AG04449 (cell line): ENCODE results near the gene WNK4.
"Not testable (repeated sequence)": the region's sequence is repeated elsewhere in the genome, so short reads cannot be mapped to it uniquely, and the experiment has no call there.

Experiments used
- CTCF ChIA-PET: fragments of 350-600 bp; formaldehyde crosslinking; extraction: SDS; loops from one replicate; lab custom pipeline; 2021; ENCODE audit warnings: antibody characterized with exemption; lab: Yijun Ruan, JAX
- POLR2A ChIA-PET: fragments of 400-600, 350-600 bp; formaldehyde crosslinking; extraction: SDS; loops from one replicate; lab custom pipeline; 2020; ENCODE audit warnings: antibody characterized with exemption, inconsistent platforms; lab: Yijun Ruan, JAX
- DNase-seq: peaks from one replicate; pipeline ENCODE4 v3.0.0-alpha.2; 2010; ENCODE audit warnings: low read depth, low spot score
- H3K4me3 ChIP-seq: 2 replicates; pipeline ENCODE4 v1.5.1; 2011; ENCODE audit warnings: low read depth, mild to moderate bottlenecking, control low read depth, low read length
- TF ChIP-seq, protein P1 (sequence below): IDR thresholded peaks from one replicate; pipeline ENCODE4 v1.5.1; 2011; ENCODE audit warnings: mild to moderate bottlenecking, moderate library complexity, low read length, control low read depth, inconsistent platforms; ENCODE audit not compliant: insufficient read depth; ENCODE audit errors: missing control alignments

WNK4 gene

DNA sequence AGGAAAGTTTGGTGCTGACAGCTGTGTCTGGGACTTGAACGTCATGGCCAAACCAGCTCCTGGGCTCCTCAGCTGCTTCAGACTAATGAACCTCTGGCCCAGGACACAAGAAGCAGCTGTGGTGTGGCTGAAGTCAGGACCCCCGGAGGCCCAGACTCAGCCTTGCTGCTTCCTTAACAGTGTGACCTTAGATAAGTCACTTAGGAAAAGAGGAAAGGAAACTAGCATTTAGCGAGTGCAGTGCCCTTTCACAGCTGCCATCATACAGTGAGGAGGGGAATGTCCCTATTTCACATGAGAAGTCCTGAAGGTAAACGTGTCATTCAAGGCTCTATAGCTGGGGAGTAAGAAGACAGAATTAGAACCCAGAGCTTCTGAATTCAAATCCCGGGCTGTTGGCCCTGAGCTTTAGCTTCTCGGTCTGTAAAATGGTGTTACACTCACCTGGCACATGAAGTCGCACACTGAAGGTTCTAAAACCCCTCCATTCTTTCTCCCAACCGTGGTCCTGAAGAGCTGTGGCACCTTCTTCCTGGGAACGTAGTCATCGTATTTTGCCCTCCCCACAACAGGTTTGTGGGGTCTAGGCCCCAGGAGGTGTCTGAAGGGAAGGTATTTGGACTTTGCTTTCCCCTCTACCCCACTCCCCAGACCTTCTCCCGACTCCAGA is 20.3 kb upstream of the WNK4 start:
- H3K4me3 ChIP-seq: no peak overlapping the region
- DNase-seq: no peak
- POLR2A ChIA-PET: no interaction called here
- TF ChIP-seq, protein P1, sequence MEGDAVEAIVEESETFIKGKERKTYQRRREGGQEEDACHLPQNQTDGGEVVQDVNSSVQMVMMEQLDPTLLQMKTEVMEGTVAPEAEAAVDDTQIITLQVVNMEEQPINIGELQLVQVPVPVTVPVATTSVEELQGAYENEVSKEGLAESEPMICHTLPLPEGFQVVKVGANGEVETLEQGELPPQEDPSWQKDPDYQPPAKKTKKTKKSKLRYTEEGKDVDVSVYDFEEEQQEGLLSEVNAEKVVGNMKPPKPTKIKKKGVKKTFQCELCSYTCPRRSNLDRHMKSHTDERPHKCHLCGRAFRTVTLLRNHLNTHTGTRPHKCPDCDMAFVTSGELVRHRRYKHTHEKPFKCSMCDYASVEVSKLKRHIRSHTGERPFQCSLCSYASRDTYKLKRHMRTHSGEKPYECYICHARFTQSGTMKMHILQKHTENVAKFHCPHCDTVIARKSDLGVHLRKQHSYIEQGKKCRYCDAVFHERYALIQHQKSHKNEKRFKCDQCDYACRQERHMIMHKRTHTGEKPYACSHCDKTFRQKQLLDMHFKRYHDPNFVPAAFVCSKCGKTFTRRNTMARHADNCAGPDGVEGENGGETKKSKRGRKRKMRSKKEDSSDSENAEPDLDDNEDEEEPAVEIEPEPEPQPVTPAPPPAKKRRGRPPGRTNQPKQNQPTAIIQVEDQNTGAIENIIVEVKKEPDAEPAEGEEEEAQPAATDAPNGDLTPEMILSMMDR: no peak
- CTCF ChIA-PET: interaction anchor here (1.0 to 7.1 kb wide), 9 partner anchors 10 to 182 kb away, joined by 3 to 94 read pairs (median 5); partner anchors contain the start of genes BECN1, PSMC3IP and VPS25

DNA sequence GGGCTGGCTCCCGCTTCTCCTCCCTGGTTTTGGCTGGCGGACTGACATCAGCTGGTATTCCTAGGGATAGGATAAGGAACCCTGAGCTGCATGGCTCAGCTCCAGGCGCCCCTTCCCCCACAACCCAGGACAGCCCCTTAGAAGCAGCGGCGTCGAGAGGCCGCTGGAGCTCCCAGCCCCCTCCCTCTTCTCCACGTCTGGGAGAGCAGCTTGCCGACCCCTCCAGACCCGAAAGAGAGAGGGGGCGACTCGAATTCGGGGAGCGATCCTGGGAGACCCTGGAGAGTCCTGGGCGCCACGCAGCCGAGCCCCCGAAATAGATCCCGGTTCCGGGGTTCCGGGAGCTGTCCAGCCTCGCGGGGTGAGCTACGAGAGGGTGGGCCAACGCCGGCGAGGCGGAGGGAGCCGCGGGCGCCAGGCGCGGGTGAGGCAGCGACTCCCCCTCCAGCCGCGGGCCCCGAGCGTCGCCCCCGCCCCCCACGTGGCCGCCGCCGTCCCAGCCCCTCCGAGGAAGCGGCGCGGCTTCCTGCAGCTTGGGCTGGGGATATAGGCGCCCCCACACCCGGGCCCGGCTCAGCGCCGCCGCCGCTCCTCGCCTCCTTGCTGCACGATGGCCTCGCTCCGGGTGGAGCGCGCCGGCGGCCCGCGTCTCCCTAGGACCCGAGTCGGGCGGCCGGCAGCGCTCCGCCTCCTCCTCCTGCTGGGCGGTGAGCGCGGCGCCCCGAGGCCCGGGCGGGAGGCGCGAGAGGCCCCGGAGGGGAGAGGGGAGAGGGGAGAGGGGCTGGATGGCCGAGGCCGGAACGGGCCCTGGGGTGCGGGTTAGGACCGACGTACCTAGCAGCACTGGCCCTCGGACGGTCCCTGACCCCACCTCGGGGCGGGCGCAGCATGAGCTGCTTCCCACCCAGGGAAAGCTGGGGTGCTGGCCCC is 19.5 kb upstream of the WNK4 start, which contains the start of gene RAMP2:
RAMP2 (plus strand) TSS at position 576 of the 930 bp plus-strand sequence; CDS start at position 611, 35 bp downstream.
- peak within 1 kb of the TSS; percentile 50 for H3K4me3 ChIP-seq
- TF ChIP-seq, protein P1: no peak
- POLR2A ChIA-PET: interaction anchor here (1.2 kb wide), 1 partner anchor 13 kb away, joined by 4 read pairs; the partner anchor contains the start of gene VPS25
- CTCF ChIA-PET: interaction anchor here (1.0 to 7.1 kb wide), 12 partner anchors 11 to 183 kb away, joined by 3 to 94 read pairs (median 4); partner anchors contain the start of genes BECN1, PSMC3IP and VPS25
- no peak for DNase-seq

DNA sequence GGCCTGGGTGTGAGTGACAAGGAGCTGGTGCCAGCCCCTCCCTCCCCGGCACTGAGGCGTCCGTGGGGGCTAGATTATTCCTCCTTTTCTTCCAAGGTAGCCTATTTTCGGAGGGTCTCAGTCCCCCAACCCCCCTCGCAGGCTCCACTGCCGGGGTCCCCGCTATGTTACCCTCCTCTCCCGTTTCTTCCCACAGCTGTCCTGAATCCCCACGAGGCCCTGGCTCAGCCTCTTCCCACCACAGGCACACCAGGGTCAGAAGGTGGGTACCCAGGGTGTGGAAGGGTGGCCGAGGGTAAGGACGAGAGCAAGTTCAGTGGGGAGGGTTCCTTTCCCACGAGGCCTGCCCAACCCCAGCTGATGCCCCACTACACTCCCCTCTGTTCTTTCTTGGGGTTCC is 18.8 kb upstream of the WNK4 start:
- POLR2A ChIA-PET: interaction anchor here (1.2 kb wide), 1 partner anchor 12 kb away, joined by 4 read pairs; the partner anchor contains the start of gene VPS25
- peak overlapping the region; percentile 50 for H3K4me3 ChIP-seq
- CTCF ChIA-PET: interaction anchor here (1.0 to 7.1 kb wide), 12 partner anchors 7 to 183 kb away, joined by 3 to 94 read pairs (median 18); partner anchors contain the start of genes BECN1, PSMC3IP and VPS25
- TF ChIP-seq, protein P1: no peak
- no peak for DNase-seq

DNA sequence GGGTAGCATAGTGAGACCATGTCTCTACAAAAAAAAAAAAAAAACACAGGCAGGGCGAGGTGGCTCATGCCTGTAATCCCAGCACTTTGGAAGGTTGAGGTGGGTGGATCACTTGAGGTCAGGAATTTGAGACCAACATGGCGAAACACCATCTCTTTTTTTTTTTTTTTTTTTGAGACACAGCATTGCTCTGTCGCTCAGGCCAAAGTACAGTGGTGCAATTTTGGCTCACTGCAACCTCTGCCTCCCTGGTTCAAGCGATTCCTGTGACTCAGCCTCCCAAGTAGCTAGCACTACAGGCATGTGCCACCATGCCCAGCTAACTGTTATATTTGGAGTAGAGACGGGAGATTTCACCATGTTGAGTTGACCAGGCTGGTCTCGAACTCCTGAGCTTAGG is 14.3 kb upstream of the WNK4 start:
- DNase-seq: no peak
- ChIA-PET POLR2A (no interaction called here), CTCF (interaction anchor here (0.8 to 1.4 kb wide), 2 partner anchors 17 to 187 kb away, joined by 3 read pairs; no protein-coding TSS in a partner anchor)
- TF ChIP-seq, protein P1: no peak
- H3K4me3 ChIP-seq: no peak overlapping the region

DNA sequence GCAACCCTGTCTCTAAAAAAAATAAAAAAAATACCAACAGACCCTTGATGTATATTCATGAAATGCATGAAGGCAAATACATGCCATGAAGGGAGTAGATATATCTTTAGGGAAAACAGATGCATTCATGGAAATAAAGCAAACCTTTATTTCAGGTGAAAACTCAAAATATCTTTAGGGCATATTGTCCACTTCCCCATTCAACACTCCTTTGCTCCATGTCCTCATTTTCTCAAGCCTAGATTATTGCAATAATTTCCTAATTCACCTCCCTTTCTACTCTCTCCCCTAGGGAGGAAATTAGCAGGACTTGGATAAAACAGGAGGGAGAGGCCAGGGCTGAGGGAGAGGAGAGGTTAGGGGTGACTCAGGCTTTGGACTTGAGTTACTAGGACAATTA is 12.9 kb upstream of the WNK4 start:
- no peak for DNase-seq
- TF ChIP-seq, protein P1: no peak
- no peak overlapping the region for H3K4me3 ChIP-seq
- ChIA-PET POLR2A (interaction anchor here (1.2 kb wide), 1 partner anchor 13 kb away, joined by 3 read pairs; the partner anchor contains the start of gene WNK4), CTCF (no interaction called here)

DNA sequence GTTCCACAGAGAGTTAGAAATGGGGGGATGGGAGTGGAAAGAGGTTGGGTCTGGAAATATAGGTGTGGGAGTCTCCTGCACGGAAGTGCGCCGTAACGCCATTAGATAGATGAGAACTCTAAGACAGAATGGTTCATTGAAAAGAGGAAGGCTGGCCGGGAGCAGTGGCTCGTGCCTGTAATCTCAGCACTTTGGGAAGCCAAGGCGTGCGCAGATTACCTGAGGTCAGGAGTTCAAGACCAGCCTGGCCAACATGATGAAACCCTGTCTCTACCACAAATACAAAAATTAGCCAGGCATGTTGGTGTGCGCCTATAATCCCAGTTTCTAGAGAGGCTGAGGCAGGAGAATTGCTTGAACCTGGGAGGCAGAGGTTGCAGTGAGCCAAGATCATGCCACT is 12.4 kb upstream of the WNK4 start:
- H3K4me3 ChIP-seq, CTCF ChIA-PET, POLR2A ChIA-PET, DNase-seq: not testable (repeated sequence)

DNA sequence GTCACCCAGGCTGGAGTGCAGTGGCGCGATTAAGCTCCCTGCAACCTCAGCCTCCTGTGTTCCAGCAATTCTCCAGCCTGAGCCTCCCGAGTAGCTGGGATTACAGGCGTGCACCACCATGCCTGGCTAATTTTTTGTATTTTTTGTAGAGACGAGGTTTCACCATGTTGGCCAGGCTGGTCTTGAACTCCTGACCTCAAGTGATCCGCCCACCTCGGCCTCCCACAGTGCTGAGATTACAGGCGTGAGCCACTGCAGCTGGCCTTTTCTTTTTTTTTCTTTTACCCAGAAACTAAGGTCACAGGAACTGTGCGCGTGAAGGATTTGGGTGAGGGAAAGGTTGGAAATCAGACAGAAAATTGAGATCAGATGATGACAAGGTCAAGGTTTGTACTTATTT is 10.4 kb upstream of the WNK4 start:
- POLR2A ChIA-PET: not testable (repeated sequence)

More for the DNA sequence above, 10.4 kb upstream of the WNK4 start:
- DNase-seq, H3K4me3 ChIP-seq: not testable (repeated sequence)
- CTCF ChIA-PET: interaction anchor here (6.1 kb wide), 1 partner anchor 9 kb away, joined by 94 read pairs; the partner anchor contains the start of gene RAMP2
